Activated B cell treated with CpG ODN at 0.5 μM for 24 hours (primary cell): ENCODE results near the gene BLZF1. TPM values are rescaled to one million over a fixed set of nuclear protein-coding genes. Genes with fewer than 3 reads are reported as not detected.
A peak's percentile ranks its signal among the peaks of the same experiment; 100 is the strongest.

Experiments
- ATAC-seq: fragments of 200-7000 bp; cut with Tn5 transposase; one replicate; pipeline ENCODE4 v1.10.0; 2021; ENCODE audit warnings: low read depth, mild to moderate bottlenecking, moderate library complexity
- CTCF ChIA-PET: fragments of 350-600 bp; sonication (Branson Sonifier 250); formaldehyde crosslinking; loops from one replicate; lab custom pipeline; 2021; ENCODE audit warnings: antibody characterized with exemption; lab: Charles Lee
- POLR2A ChIA-PET: fragments of 350-600 bp; sonication (Branson Sonifier 250); formaldehyde crosslinking; loops from one replicate; lab custom pipeline; 2021; ENCODE audit warnings: antibody characterized with exemption; lab: Charles Lee
- DNase-seq: peaks from one replicate; pipeline ENCODE4 v3.0.0; 2022
- H3K27ac Mint-ChIP-seq: one replicate; pipeline ENCODE4 v1.8.0; 2020; ENCODE audit warnings: mixed read lengths
- H3K27me3 Mint-ChIP-seq: one replicate; pipeline ENCODE4 v1.8.0; 2021; ENCODE audit warnings: mixed read lengths
- H3K36me3 Mint-ChIP-seq: one replicate; pipeline ENCODE4 v1.8.0; 2021; ENCODE audit warnings: low read depth, mixed read lengths
- H3K4me1 Mint-ChIP-seq: one replicate; pipeline ENCODE4 v1.8.0; 2021; ENCODE audit warnings: mixed read lengths
- H3K4me3 Mint-ChIP-seq: one replicate; pipeline ENCODE4 v1.8.0; 2020; ENCODE audit warnings: mild to moderate bottlenecking, mixed read lengths
- H3K9me3 Mint-ChIP-seq: one replicate; pipeline ENCODE4 v1.8.0; 2020; ENCODE audit warnings: mixed read lengths
- intact Hi-C: fragments of 100-400 bp; cut with micrococcal nuclease; formaldehyde crosslinking; loops from one replicate; pipeline ENCODE4 v1.15.1; 2024
- total RNA-seq: library from RNA; stranded (reverse); gene quantifications from 2 replicates; pipeline ENCODE4 v1.2.3, GENCODE V29; 2022
- TF ChIP-seq, protein P1 (sequence below): fragments of 200-600 bp; IDR thresholded peaks from one replicate; pipeline ENCODE4 v1.8.0; 2022; ENCODE audit warnings: antibody characterized with exemption, mild to moderate bottlenecking

BLZF1 gene
- total RNA-seq, 1 donor from 2014 or later: 14.3 TPM

DNA sequence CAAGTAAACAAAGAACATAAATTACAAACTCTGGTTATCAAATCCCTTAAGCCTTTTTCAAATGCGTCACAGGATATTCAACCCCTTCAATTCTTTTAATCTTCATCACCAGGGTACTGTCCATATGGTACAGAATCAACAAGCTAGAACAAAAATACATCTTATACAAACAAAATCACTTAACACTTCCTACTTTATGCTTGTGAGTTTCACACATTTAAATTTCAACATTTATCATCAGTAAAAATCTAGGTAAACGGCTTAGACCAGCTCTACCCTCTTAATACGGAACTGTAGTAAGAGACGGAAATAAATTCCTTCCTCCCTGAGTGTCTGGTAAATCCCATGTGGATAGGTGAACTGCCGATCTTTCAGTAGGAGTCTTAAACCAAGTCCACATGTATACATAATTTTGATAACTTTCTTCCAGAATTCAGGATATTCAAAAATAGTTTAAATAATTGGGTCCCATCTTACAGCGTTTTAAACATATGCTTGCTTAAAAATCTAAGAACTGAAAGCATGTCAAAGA, 58.2 kb downstream of the BLZF1 start:
- H3K36me3 Mint-ChIP-seq: no peaks in the 10 kb centered on the region
- H3K9me3 Mint-ChIP-seq: peaks cover 3% of the 10 kb centered on the region
- H3K4me1 Mint-ChIP-seq: peaks cover 10% of the 10 kb centered on the region
- POLR2A ChIA-PET: no interaction called here
- intact Hi-C loops: no loop called here
- ATAC-seq (no peak), DNase-seq (no peak)
- CTCF ChIA-PET: no interaction called here
- TF ChIP-seq, protein P1, sequence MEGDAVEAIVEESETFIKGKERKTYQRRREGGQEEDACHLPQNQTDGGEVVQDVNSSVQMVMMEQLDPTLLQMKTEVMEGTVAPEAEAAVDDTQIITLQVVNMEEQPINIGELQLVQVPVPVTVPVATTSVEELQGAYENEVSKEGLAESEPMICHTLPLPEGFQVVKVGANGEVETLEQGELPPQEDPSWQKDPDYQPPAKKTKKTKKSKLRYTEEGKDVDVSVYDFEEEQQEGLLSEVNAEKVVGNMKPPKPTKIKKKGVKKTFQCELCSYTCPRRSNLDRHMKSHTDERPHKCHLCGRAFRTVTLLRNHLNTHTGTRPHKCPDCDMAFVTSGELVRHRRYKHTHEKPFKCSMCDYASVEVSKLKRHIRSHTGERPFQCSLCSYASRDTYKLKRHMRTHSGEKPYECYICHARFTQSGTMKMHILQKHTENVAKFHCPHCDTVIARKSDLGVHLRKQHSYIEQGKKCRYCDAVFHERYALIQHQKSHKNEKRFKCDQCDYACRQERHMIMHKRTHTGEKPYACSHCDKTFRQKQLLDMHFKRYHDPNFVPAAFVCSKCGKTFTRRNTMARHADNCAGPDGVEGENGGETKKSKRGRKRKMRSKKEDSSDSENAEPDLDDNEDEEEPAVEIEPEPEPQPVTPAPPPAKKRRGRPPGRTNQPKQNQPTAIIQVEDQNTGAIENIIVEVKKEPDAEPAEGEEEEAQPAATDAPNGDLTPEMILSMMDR: no peak
- H3K27ac Mint-ChIP-seq: no peak overlapping the region
- H3K4me3 Mint-ChIP-seq: no peak overlapping the region
- peaks cover 52% of the 10 kb centered on the region for H3K27me3 Mint-ChIP-seq

DNA sequence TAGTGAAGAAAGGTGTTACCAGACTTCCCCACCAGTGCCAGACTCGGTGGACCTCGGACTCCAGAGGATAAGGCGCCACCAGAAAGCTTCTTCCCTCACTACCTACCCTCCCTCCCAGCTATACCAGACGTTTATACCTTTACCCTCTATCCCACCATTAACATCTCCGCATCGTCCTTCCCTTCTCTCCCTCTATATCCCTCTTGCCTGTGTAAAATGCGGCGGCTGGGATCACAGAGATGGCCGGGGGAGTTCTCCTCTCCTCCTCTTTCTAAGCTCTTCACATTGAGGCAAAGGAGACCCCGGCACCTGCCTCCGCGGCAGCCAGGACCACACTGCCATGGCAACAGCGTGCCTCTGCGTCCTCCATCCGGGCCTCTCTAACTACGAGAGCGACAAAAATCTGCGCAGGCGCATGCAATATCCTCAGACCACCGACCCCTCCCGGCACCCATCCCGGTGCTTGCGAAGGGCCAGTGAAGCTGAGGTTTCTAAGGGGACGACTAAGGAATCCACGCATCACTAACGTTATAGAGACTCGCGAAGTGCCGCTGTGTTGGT, 59.2 kb downstream of the BLZF1 start, which contains the start of gene CCDC181:
TSS of gene CCDC181 (minus strand) at position 394 of the 561 bp plus-strand sequence. CDS start 2,547 bp downstream, outside the sequence.
- TF ChIP-seq, protein P1: no peak
- ChIA-PET POLR2A (no interaction called here), CTCF (no interaction called here)
- no peak for DNase-seq
- peak; percentile 50 for ATAC-seq
- peaks cover 55% of the 10 kb centered on the region for H3K27me3 Mint-ChIP-seq
- H3K27ac Mint-ChIP-seq: no peak within 1 kb of the TSS
- H3K36me3 Mint-ChIP-seq: no peaks in the 10 kb centered on the region
- H3K9me3 Mint-ChIP-seq: peaks cover 3% of the 10 kb centered on the region
- peaks cover 10% of the 10 kb centered on the region for H3K4me1 Mint-ChIP-seq
- H3K4me3 Mint-ChIP-seq: peak within 1 kb of the TSS; percentile 80
- intact Hi-C loops: no loop called here

Other genes starting within 250 kb of the BLZF1 start
- 14.5 and 16.0 TPM in 2 replicates for gene NME7, start 398 bp upstream of the BLZF1 start, total RNA-seq
- gene CCDC181, start 59.3 kb downstream of the BLZF1 start, total RNA-seq: not detected in 2 replicates
- 3.0 and 3.6 TPM in 2 replicates for gene SLC19A2, start 117.7 kb downstream of the BLZF1 start, total RNA-seq
- gene F5, start 218.3 kb downstream of the BLZF1 start, total RNA-seq: 0.66 and 0.67 TPM in 2 replicates